ENCODE measurements around the gene SPPL2A.
"Not testable (repeated sequence)": the region's sequence is repeated elsewhere in the genome, so short reads cannot be mapped to it uniquely, and the experiment has no call there.

GRCh38 chr15:50811461-50812180 lies 46.1 kb upstream of the SPPL2A start:
- TF ChIP-seq POLR2AphosphoS5, CTCF (IDR thresholded peaks at IDR 0.05): not testable (repeated sequence)
